CD14-positive monocyte (primary cell): ENCODE results near the gene KCNJ6. TPM values are rescaled to one million over a fixed set of nuclear protein-coding genes. Genes with fewer than 3 reads are reported as not detected.
A peak's percentile ranks its signal among the peaks of the same experiment; 100 is the strongest.
"Not testable (repeated sequence)": the region's sequence is repeated elsewhere in the genome, so short reads cannot be mapped to it uniquely, and the experiment has no call there.

Experiments used
- DNase-seq, 3 donors: peaks; one replicate each; pipeline ENCODE4 v3.0.0-alpha.2; 2011 to 2022
- H2AFZ ChIP-seq: 2 replicates; pipeline ENCODE4 v1.6.0; 2012; ENCODE audit warnings: mild to moderate bottlenecking, low read depth, low read length, inconsistent platforms; ENCODE audit not compliant: insufficient read depth, poor library complexity, severe bottlenecking
- H3K27ac ChIP-seq, 2 donors: 1 replicate in 1 of 2; 2 replicates in 1 of 2; pipeline ENCODE4 v1.5.1; 2012 to 2013; ENCODE audit warnings: low read length in 2 of 2, control low read depth in 1 of 2, inconsistent platforms in 1 of 2, low read depth in 1 of 2, mild to moderate bottlenecking in 1 of 2
- H3K27me3 ChIP-seq, 2 donors: one replicate each; pipeline versions ENCODE4 v1.6.0 to v1.6.1; 2011 to 2013; ENCODE audit warnings: low read length in 2 of 2; ENCODE audit not compliant: control insufficient read depth in 2 of 2, insufficient read depth in 2 of 2
- H3K36me3 ChIP-seq, 2 donors: replicated peaks in 1 of 2; 1 replicate in 1 of 2; 2 replicates in 1 of 2; pipeline versions ENCODE4 v1.5.1 to v1.6.1; 2012 to 2013; ENCODE audit warnings: low read length in 2 of 2, control low read depth in 1 of 2, inconsistent platforms in 1 of 2, mild to moderate bottlenecking in 1 of 2; ENCODE audit not compliant: insufficient read depth in 2 of 2, control insufficient read depth in 1 of 2
- H3K4me1 ChIP-seq, 2 donors: 1 replicate in 1 of 2; 2 replicates in 1 of 2; pipeline versions ENCODE4 v1.5.1 to v1.6.1; 2012 to 2013; ENCODE audit warnings: low read length in 2 of 2, control low read depth in 1 of 2, inconsistent platforms in 1 of 2, mild to moderate bottlenecking in 1 of 2, moderate library complexity in 1 of 2; ENCODE audit not compliant: insufficient read depth in 2 of 2, control insufficient read depth in 1 of 2
- H3K4me2 ChIP-seq: replicated peaks from 2 replicates; pipeline ENCODE3; 2012; ENCODE audit warnings: low read length, moderate library complexity, mild to moderate bottlenecking; ENCODE audit not compliant: poor library complexity, severe bottlenecking; ENCODE audit errors: extremely low read depth
- H3K4me3 ChIP-seq, 3 experiments: fragments of 200-600 bp in 1 of 3; sonication (generic) in 1 of 3; replicated peaks in 1 of 3; 1 replicate in 2 of 3; 2 replicates in 1 of 3; pipeline ENCODE4 v1.5.1; 2011 to 2013; ENCODE audit warnings: low read length in 3 of 3, mild to moderate bottlenecking in 3 of 3, control low read depth in 2 of 3, low read depth in 2 of 3, inconsistent platforms in 1 of 3, moderate library complexity in 1 of 3
- H3K79me2 ChIP-seq: 2 replicates; pipeline ENCODE4 v1.6.0; 2012; ENCODE audit warnings: mild to moderate bottlenecking, control low read depth, inconsistent platforms, low read length, moderate library complexity; ENCODE audit not compliant: insufficient read depth
- H3K9ac ChIP-seq: 2 replicates; pipeline ENCODE4 v1.6.0; 2017; ENCODE audit warnings: low read length, mild to moderate bottlenecking; ENCODE audit not compliant: insufficient read depth, poor library complexity, severe bottlenecking
- H3K9me3 ChIP-seq, 2 donors: replicated peaks in 1 of 2; 1 replicate in 1 of 2; 2 replicates in 1 of 2; pipeline versions ENCODE4 v1.5.1 to v1.6.1; 2012 to 2013; ENCODE audit warnings: low read length in 2 of 2, control low read depth in 1 of 2; ENCODE audit not compliant: control insufficient read depth in 1 of 2, insufficient read depth in 1 of 2
- H4K20me1 ChIP-seq: 2 replicates; pipeline ENCODE4 v1.6.0; 2012; ENCODE audit warnings: mild to moderate bottlenecking, low read length, control low read depth, moderate library complexity; ENCODE audit not compliant: insufficient read depth
- H3K27ac Mint-ChIP-seq, 7 donors: one replicate each; pipeline ENCODE4 v1.8.0; 2020; ENCODE audit warnings: mild to moderate bottlenecking in 7 of 7, mixed read lengths in 7 of 7, moderate library complexity in 6 of 7, inconsistent platforms in 2 of 7
- H3K27me3 Mint-ChIP-seq, 3 donors: one replicate each; pipeline ENCODE4 v1.8.0; 2021 to 2022; ENCODE audit warnings: low read depth in 3 of 3, mild to moderate bottlenecking in 3 of 3, mixed read lengths in 3 of 3, moderate library complexity in 3 of 3, inconsistent platforms in 1 of 3
- H3K36me3 Mint-ChIP-seq, 2 donors: one replicate each; pipeline ENCODE4 v1.8.0; 2020; ENCODE audit warnings: mixed read lengths in 2 of 2, inconsistent platforms in 1 of 2, mild to moderate bottlenecking in 1 of 2
- H3K4me1 Mint-ChIP-seq: one replicate; pipeline ENCODE4 v1.8.0; 2020; ENCODE audit warnings: mild to moderate bottlenecking, mixed read lengths
- H3K4me3 Mint-ChIP-seq, 2 donors: one replicate each; pipeline ENCODE4 v1.8.0; 2020; ENCODE audit warnings: mild to moderate bottlenecking in 2 of 2, mixed read lengths in 2 of 2, moderate library complexity in 1 of 2
- H3K9me3 Mint-ChIP-seq, 7 donors: one replicate each; pipeline ENCODE4 v1.8.0; 2020 to 2022; ENCODE audit warnings: mixed read lengths in 7 of 7, mild to moderate bottlenecking in 6 of 7, moderate library complexity in 6 of 7, inconsistent platforms in 2 of 7
- WGBS: methylation state at CpG from one replicate; pipeline ENCODE4 v1.1.5; 2013; ENCODE audit warnings: missing lambda C conversion rate; ENCODE audit not compliant: insufficient coverage; 5-methylcytosine and 5-hydroxymethylcytosine counted together
- intact Hi-C, 2 donors: fragments of 100-400 bp; cut with micrococcal nuclease; formaldehyde crosslinking; loops; one replicate each; pipeline versions ENCODE4 v1.15.0 to v1.15.1; 2023
- polyA plus RNA-seq, 3 donors: library from polyadenylated mRNA; depleted of rRNA in 1 of 3; unstranded in 2 of 3; stranded (reverse) in 1 of 3; fragments of 300-500 nt in 2 of 3; fragments of >200 nt in 1 of 3; fragmentation: Illumina TruSeq in 2 of 3; gene quantifications; 1 replicate in 2 of 3; 2 replicates in 1 of 3; pipeline ENCODE4 v1.2.3, GENCODE V29; 2012 to 2021
- TF ChIP-seq, protein P1 (sequence below): fragments of 200-600 bp; IDR thresholded peaks from one replicate; pipeline ENCODE4 v1.8.0; 2022; ENCODE audit warnings: antibody characterized with exemption, mild to moderate bottlenecking

The KCNJ6 gene
- polyA plus RNA-seq, 3 donors, result not detected

- H3K9ac ChIP-seq, result no peak overlapping the region
- 82% methylated on average over 12 of the region's 12 CpGs for WGBS
- H3K79me2 ChIP-seq, result no peaks in the 10 kb centered on the region
- H3K36me3 Mint-ChIP-seq, result no peaks in the 10 kb centered on the region
- H4K20me1 ChIP-seq, result no peaks in the 10 kb centered on the region
- no peak overlapping the region for H3K4me3 Mint-ChIP-seq
- H3K36me3 ChIP-seq, result no peaks in the 10 kb centered on the region
- no peaks in the 10 kb centered on the region for H3K27me3 ChIP-seq
- DNase-seq, result no peak
- no peak overlapping the region for H3K27ac ChIP-seq
- peaks cover 0 to 2% (median 0%) of the 10 kb centered on the region in 7 donors for H3K9me3 Mint-ChIP-seq
- intact Hi-C loops, result no loop called here
- TF ChIP-seq, protein P1, sequence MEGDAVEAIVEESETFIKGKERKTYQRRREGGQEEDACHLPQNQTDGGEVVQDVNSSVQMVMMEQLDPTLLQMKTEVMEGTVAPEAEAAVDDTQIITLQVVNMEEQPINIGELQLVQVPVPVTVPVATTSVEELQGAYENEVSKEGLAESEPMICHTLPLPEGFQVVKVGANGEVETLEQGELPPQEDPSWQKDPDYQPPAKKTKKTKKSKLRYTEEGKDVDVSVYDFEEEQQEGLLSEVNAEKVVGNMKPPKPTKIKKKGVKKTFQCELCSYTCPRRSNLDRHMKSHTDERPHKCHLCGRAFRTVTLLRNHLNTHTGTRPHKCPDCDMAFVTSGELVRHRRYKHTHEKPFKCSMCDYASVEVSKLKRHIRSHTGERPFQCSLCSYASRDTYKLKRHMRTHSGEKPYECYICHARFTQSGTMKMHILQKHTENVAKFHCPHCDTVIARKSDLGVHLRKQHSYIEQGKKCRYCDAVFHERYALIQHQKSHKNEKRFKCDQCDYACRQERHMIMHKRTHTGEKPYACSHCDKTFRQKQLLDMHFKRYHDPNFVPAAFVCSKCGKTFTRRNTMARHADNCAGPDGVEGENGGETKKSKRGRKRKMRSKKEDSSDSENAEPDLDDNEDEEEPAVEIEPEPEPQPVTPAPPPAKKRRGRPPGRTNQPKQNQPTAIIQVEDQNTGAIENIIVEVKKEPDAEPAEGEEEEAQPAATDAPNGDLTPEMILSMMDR, result no peak
- H3K4me2 ChIP-seq, result no peak overlapping the region
- H3K4me1 ChIP-seq, result no peaks in the 10 kb centered on the region
- no peaks in the 10 kb centered on the region for H3K4me1 Mint-ChIP-seq
- H3K9me3 ChIP-seq, result no peaks in the 10 kb centered on the region
- peaks cover 0 to 7% (median 4%) of the 10 kb centered on the region in 3 donors for H3K27me3 Mint-ChIP-seq
- H3K27ac Mint-ChIP-seq, result peak overlapping the region in 1 of 7 donors; percentile 16
- no peak overlapping the region for H3K4me3 ChIP-seq
- H2AFZ ChIP-seq, result no peak overlapping the region
Observed at GRCh38 chr21:37762606-37763005, 153.7 kb downstream of the KCNJ6 start.

DNA sequence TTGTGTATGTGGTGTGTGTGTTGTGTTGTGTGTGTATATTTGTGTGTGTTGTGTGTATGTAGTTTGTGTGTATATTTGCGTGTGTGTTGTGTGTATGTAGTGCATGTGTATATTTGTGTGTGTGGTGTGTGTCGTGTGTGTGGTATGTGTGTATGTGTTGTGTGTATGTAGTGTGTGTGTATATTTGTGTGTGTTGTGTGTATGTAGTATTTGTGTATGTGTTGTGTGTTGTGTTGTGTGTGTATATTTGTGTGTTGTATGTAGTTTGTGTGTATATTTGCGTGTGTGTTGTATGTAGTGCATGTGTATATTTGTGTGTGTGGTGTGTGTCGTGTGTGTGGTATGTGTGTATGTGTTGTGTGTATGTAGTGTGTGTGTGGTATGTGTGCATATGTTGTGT, 154.9 kb downstream of the KCNJ6 start:
- H3K4me2 ChIP-seq, H3K79me2 ChIP-seq, H4K20me1 ChIP-seq, H2AFZ ChIP-seq, H3K27me3 Mint-ChIP-seq, H3K9me3 ChIP-seq, H3K4me1 ChIP-seq, H3K4me1 Mint-ChIP-seq, H3K4me3 Mint-ChIP-seq, intact Hi-C loops, H3K4me3 ChIP-seq, H3K36me3 Mint-ChIP-seq, DNase-seq, H3K27ac Mint-ChIP-seq, H3K9me3 Mint-ChIP-seq, H3K36me3 ChIP-seq, H3K27ac ChIP-seq, H3K9ac ChIP-seq, H3K27me3 ChIP-seq: not testable (repeated sequence)
- WGBS, result 100% methylated on average over 4 of the region's 4 CpGs
